Inflammatory macrophage treated with lipopolysaccharide for 1 hour (primary cell): ENCODE data around the gene TM6SF1.
"Not testable (repeated sequence)": the region's sequence is repeated elsewhere in the genome, so short reads cannot be mapped to it uniquely, and the experiment has no call there.

Experiments used
- DNase-seq, 2 donors: peaks; one replicate each; pipeline ENCODE4 v3.0.0-alpha.2; 2020 to 2022

The TM6SF1 gene

GRCh38 chr15:83106994-83107840, at the start of gene TM6SF1:
Gene TM6SF1 (plus strand): TSS chr15:83107645. CDS start chr15:83107681, 36 bp downstream.
- DNase-seq: peak in 1 of 2 donors; percentile 6

GRCh38 chr15:83057696-83058376, 49.6 kb upstream of the TM6SF1 start:
- no peak for DNase-seq

- no peak for DNase-seq
Measured at GRCh38 chr15:83061680-83062079, 45.8 kb upstream of the TM6SF1 start.

- peak; percentile 55 to 70 for DNase-seq
Measured at GRCh38 chr15:83062768-83063180, 44.7 kb upstream of the TM6SF1 start.

- peak in 1 of 2 donors; percentile 21 for DNase-seq
Measured at GRCh38 chr15:83063551-83063950, 43.9 kb upstream of the TM6SF1 start.

- peak in 1 of 2 donors; percentile 26 for DNase-seq
Measured at GRCh38 chr15:83064859-83065258, 42.6 kb upstream of the TM6SF1 start.

- no peak for DNase-seq
Measured at GRCh38 chr15:83065431-83065830, 42.0 kb upstream of the TM6SF1 start.

GRCh38 chr15:83066034-83066733, 41.3 kb upstream of the TM6SF1 start:
- no peak for DNase-seq

- DNase-seq: peak; percentile 87 to 92
Measured at GRCh38 chr15:83066734-83067637, 40.5 kb upstream of the TM6SF1 start, which contains the start of gene BTBD1. Gene BTBD1 (minus strand): TSS chr15:83067252. CDS start chr15:83067151, 101 bp downstream.

- DNase-seq: no peak
Measured at GRCh38 chr15:83067638-83067962, 39.8 kb upstream of the TM6SF1 start.

- no peak for DNase-seq
Measured at GRCh38 chr15:83068054-83068453, 39.4 kb upstream of the TM6SF1 start.

- peak; percentile 47 to 51 for DNase-seq
Measured at GRCh38 chr15:83069211-83069642, 38.2 kb upstream of the TM6SF1 start.

- no peak for DNase-seq
Measured at GRCh38 chr15:83077491-83078230, 29.8 kb upstream of the TM6SF1 start.

- no peak for DNase-seq
Measured at GRCh38 chr15:83078712-83079111, 28.7 kb upstream of the TM6SF1 start.

GRCh38 chr15:83081256-83082014, 26.0 kb upstream of the TM6SF1 start:
- no peak for DNase-seq

GRCh38 chr15:83082730-83083386, 24.6 kb upstream of the TM6SF1 start:
- DNase-seq: no peak

- not testable (repeated sequence) for DNase-seq
Measured at GRCh38 chr15:83085461-83085860, 22.0 kb upstream of the TM6SF1 start.

- DNase-seq: not testable (repeated sequence)
Measured at GRCh38 chr15:83085864-83086552, 21.4 kb upstream of the TM6SF1 start.

GRCh38 chr15:83087576-83087975, 19.9 kb upstream of the TM6SF1 start:
- DNase-seq: no peak

- DNase-seq: no peak
Measured at GRCh38 chr15:83088876-83089275, 18.6 kb upstream of the TM6SF1 start.
